ENCODE results near the gene CRTC2. TPM values are rescaled to one million over a fixed set of nuclear protein-coding genes. Genes with fewer than 3 reads are reported as not detected.
A peak's percentile ranks its signal among the peaks of the same experiment; 100 is the strongest.

CRTC2 gene
- total and polyA plus RNA-seq, 9 of the 15 experiments (the other 6 are each of a cell fraction or from before 2014, with no cell fraction given): 2.7 to 26.4 (median 10.2) TPM

DNA sequence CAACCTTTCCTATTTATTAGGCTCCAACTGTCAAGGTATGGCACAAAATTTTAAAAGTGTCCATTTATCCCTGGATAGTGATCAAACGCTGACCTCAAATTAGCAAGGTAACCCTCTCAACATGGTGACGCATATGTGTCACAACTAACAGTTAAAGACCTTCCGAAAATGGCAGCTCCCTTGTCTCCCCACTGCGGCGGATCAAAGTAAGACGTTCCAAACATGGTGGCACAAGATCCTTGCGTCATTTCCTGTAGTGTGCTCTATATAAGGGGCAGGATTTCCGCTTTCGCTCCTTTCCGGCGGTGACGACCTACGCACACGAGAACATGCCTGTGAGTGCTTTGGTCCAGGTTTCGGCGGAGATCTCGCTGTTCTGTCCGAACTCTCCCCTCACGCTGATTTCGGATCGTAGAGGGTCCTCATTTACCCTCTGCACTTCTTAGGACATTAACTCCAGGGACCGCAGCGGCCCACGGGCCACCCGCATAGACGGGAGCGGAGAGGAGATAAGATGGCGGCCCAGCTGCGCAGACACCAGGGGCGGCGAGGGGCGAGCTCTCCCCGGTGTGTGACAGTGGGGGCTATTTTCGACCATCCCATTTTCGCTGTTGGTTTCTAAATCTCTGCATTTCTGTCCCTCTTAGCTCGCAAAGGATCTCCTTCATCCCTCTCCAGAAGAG, 32.2 kb upstream of the CRTC2 start, which contains the start of gene RPS27 (continued):
- TF ChIP-seq, protein P1, sequence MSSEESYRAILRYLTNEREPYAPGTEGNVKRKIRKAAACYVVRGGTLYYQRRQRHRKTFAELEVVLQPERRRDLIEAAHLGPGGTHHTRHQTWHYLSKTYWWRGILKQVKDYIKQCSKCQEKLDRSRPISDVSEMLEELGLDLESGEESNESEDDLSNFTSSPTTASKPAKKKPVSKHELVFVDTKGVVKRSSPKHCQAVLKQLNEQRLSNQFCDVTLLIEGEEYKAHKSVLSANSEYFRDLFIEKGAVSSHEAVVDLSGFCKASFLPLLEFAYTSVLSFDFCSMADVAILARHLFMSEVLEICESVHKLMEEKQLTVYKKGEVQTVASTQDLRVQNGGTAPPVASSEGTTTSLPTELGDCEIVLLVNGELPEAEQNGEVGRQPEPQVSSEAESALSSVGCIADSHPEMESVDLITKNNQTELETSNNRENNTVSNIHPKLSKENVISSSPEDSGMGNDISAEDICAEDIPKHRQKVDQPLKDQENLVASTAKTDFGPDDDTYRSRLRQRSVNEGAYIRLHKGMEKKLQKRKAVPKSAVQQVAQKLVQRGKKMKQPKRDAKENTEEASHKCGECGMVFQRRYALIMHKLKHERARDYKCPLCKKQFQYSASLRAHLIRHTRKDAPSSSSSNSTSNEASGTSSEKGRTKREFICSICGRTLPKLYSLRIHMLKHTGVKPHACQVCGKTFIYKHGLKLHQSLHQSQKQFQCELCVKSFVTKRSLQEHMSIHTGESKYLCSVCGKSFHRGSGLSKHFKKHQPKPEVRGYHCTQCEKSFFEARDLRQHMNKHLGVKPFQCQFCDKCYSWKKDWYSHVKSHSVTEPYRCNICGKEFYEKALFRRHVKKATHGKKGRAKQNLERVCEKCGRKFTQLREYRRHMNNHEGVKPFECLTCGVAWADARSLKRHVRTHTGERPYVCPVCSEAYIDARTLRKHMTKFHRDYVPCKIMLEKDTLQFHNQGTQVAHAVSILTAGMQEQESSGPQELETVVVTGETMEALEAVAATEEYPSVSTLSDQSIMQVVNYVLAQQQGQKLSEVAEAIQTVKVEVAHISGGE (CRISPR knock-in tag; IDR thresholded peaks at IDR 0.05): peak in 2 of 3 experiments; percentile 49 to 97; a peak in 2 of 6 replicates
- TF ChIP-seq CXXC5 (CRISPR knock-in tag; IDR thresholded peaks at IDR 0.05) (peak; percentile 77), MEIS2 (IDR thresholded peaks at IDR 0.05; ENCODE audit: partially characterized antibody) (peak; percentile 62), CBFA2T2 (conservative IDR thresholded peaks at IDR 0.05) (no peak), SP1 (CRISPR knock-in tag; IDR thresholded peaks at IDR 0.05) (peak; percentile 95), KDM4B (IDR thresholded peaks at IDR 0.05; ENCODE audit: borderline replicate concordance in 2 of 2, low read depth in 1 of 2) (0 out of 4 replicates have a peak, but pooled peaks of 1 of the 2 experiments have one; percentile 75), ZC3H8 (IDR thresholded peaks at IDR 0.05) (no peak), SRSF1 (IDR thresholded peaks at IDR 0.05; ENCODE audit: low read depth, low read length) (no peak), RCOR1 (IDR thresholded peaks at IDR 0.05; ENCODE audit: borderline replicate concordance in 1 of 2, low read depth in 2 of 2, low read length in 2 of 2) (0 out of 4 replicates have a peak, but pooled peaks of 1 of the 2 experiments have one; percentile 3), SREBF1 (IDR thresholded peaks at IDR 0.05; ENCODE audit: borderline replicate concordance, low read depth, low read length) (peak; percentile 60; the same call in 1 of the 2 replicates), ZSCAN29 (IDR thresholded peaks at IDR 0.05) (peak; percentile 97), SIX5 (IDR thresholded peaks at IDR 0.05; ENCODE audit: borderline replicate concordance in 1 of 2, insufficient read depth in 1 of 2, low read depth in 1 of 2, low read length in 2 of 2) (peak; percentile 74 to 79), FOS (IDR thresholded peaks at IDR 0.05; ENCODE audit: extremely low read depth, insufficient read length) (no peak), EWSR1 (IDR thresholded peaks at IDR 0.05; ENCODE audit: borderline replicate concordance, low read depth, partially characterized antibody) (no peak), SUPT5H (IDR thresholded peaks at IDR 0.05) (peak; percentile 100), STAT5B (CRISPR knock-in tag; IDR thresholded peaks at IDR 0.05) (no peak), ZNF324 (CRISPR knock-in tag; IDR thresholded peaks at IDR 0.05) (no peak; the same call in 1 of the 2 replicates), RFX1 (IDR thresholded peaks at IDR 0.05) (no peak), WHSC1 (IDR thresholded peaks at IDR 0.05; ENCODE audit: low read length) (no peak), TRIM28 (IDR thresholded peaks at IDR 0.05) (no peak), ZFX (CRISPR knock-in tag; IDR thresholded peaks at IDR 0.05) (peak; percentile 93), COPS2 (conservative IDR thresholded peaks at IDR 0.05) (no peak), SREBF2 (CRISPR knock-in tag; IDR thresholded peaks at IDR 0.05) (no peak), KAT2B (IDR thresholded peaks at IDR 0.05; ENCODE audit: low read depth, low read length) (no peak)
- TF ChIP-seq, protein P2, sequence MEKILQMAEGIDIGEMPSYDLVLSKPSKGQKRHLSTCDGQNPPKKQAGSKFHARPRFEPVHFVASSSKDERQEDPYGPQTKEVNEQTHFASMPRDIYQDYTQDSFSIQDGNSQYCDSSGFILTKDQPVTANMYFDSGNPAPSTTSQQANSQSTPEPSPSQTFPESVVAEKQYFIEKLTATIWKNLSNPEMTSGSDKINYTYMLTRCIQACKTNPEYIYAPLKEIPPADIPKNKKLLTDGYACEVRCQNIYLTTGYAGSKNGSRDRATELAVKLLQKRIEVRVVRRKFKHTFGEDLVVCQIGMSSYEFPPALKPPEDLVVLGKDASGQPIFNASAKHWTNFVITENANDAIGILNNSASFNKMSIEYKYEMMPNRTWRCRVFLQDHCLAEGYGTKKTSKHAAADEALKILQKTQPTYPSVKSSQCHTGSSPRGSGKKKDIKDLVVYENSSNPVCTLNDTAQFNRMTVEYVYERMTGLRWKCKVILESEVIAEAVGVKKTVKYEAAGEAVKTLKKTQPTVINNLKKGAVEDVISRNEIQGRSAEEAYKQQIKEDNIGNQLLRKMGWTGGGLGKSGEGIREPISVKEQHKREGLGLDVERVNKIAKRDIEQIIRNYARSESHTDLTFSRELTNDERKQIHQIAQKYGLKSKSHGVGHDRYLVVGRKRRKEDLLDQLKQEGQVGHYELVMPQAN (IDR thresholded peaks at IDR 0.05; ENCODE audit: borderline replicate concordance): peak; percentile 89

Measured in K562 (cell line).